RWPE2 (cell line): ENCODE measurements around the gene PUS10.
"Not testable (repeated sequence)": the region's sequence is repeated elsewhere in the genome, so short reads cannot be mapped to it uniquely, and the experiment has no call there.

Experiments
- ATAC-seq: fragments of 200-7000 bp; cut with Tn5 transposase; 3 replicates; pipeline ENCODE4 v1.9.1; 2021; ENCODE audit warnings: low read depth
- DNase-seq: peaks from one replicate; pipeline ENCODE4 v3.0.0-alpha.2; 2020; ENCODE audit warnings: low spot score
- H3K27ac ChIP-seq: fragments of 450-650 bp; 2 replicates; pipeline ENCODE4 v1.5.1; 2017; ENCODE audit warnings: mild to moderate bottlenecking; ENCODE audit not compliant: poor library complexity, severe bottlenecking
- H3K27me3 ChIP-seq: fragments of 250-450 bp; sonication (Bioruptor Pico); 2 replicates; pipeline ENCODE4 v1.5.1; 2021; ENCODE audit warnings: mild to moderate bottlenecking, moderate library complexity; ENCODE audit not compliant: insufficient read depth, poor library complexity, severe bottlenecking
- H3K36me3 ChIP-seq: fragments of 250-450 bp; sonication (Bioruptor Pico); 2 replicates; pipeline ENCODE4 v1.5.1; 2020; ENCODE audit warnings: low read depth, mild to moderate bottlenecking, moderate library complexity
- H3K4me1 ChIP-seq: fragments of 250-450 bp; sonication (Bioruptor Pico); 2 replicates; pipeline ENCODE4 v1.5.1; 2021; ENCODE audit warnings: mild to moderate bottlenecking, moderate library complexity; ENCODE audit not compliant: insufficient read depth, poor library complexity, severe bottlenecking
- H3K4me3 ChIP-seq: fragments of 250-450 bp; sonication (Bioruptor Pico); 2 replicates; pipeline ENCODE4 v1.5.1; 2021; ENCODE audit warnings: mild to moderate bottlenecking, moderate library complexity; ENCODE audit not compliant: severe bottlenecking
- H3K9me3 ChIP-seq: fragments of 250-450 bp; sonication (Bioruptor Pico); 2 replicates; pipeline ENCODE4 v1.5.1; 2021; ENCODE audit warnings: mild to moderate bottlenecking, moderate library complexity; ENCODE audit not compliant: severe bottlenecking
- CTCF ChIP-seq: fragments of 450-650 bp; IDR thresholded peaks from one replicate; pipeline ENCODE4 v1.5.1; 2017; ENCODE audit warnings: mild to moderate bottlenecking, moderate library complexity; ENCODE audit not compliant: poor library complexity, severe bottlenecking

Gene PUS10

GRCh38 chr2:60998628-60999545 lies 19.2 kb downstream of the PUS10 start:
- Histone ChIP-seq H3K4me1 (no peaks in the 10 kb centered on the region), H3K36me3 (no peaks in the 10 kb centered on the region), H3K4me3 (no peak overlapping the region), H3K27ac (no peak overlapping the region), H3K9me3 (no peaks in the 10 kb centered on the region), H3K27me3 (no peaks in the 10 kb centered on the region)
- no peak for DNase-seq
- peak; percentile 89 for TF ChIP-seq CTCF
- peak; percentile 38; the same call in 1 of the 3 replicates for ATAC-seq

DNA sequence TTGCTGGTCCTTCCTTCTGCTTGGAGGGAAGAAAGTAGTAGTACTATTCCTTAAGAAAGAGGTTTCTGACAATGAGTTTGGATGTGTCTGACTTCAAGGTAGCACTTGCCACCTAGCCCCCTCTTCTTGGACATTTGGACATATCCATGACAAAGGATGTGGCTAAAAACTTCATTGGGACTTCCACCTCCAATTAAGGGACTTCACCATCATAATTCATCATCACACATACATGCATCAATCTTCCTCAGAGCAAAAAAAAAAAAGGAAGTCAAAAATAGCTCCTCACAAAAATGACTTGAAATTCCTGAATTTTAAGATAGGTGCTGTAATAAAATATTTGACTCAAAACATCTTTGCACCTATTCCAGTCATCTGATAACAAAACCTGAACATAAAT lies 23.9 kb downstream of the PUS10 start:
- no peak for ATAC-seq
- no peak for TF ChIP-seq CTCF

DNA sequence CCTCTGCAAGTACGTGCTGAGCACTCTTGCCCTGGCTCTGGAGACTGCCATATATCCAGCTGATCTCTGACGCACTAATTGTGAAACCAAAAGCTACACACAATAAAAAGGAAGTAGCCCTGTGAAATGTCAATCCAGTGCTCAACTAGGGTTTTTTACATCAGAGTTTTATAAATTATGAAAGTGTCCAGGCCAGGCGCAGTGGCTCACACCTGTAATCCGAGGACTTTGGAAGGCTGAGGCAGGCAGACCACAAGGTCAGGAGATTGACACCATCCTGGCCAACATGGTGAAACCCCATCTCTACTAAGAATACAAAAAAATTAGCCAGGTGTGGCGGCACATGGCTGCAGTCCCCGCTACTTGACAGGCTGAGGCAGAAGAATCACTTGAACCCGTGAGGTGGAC lies 25.1 kb downstream of the PUS10 start:
- no peaks in the 10 kb centered on the region for H3K27me3 ChIP-seq
- H3K36me3 ChIP-seq = no peaks in the 10 kb centered on the region
- no peak for ATAC-seq
- no peak overlapping the region for H3K27ac ChIP-seq
- no peak for DNase-seq
- H3K4me3 ChIP-seq = no peak overlapping the region
- no peak for TF ChIP-seq CTCF
- H3K4me1 ChIP-seq = no peaks in the 10 kb centered on the region
- peaks cover 6% of the 10 kb centered on the region for H3K9me3 ChIP-seq

More for the DNA sequence above, 23.9 kb downstream of the PUS10 start:
- H3K36me3 ChIP-seq = no peaks in the 10 kb centered on the region
- H3K9me3 ChIP-seq = peaks cover 6% of the 10 kb centered on the region
- no peaks in the 10 kb centered on the region for H3K4me1 ChIP-seq
- H3K27me3 ChIP-seq = no peaks in the 10 kb centered on the region
- no peak for DNase-seq
- no peak overlapping the region for H3K4me3 ChIP-seq
- no peak overlapping the region for H3K27ac ChIP-seq

DNA sequence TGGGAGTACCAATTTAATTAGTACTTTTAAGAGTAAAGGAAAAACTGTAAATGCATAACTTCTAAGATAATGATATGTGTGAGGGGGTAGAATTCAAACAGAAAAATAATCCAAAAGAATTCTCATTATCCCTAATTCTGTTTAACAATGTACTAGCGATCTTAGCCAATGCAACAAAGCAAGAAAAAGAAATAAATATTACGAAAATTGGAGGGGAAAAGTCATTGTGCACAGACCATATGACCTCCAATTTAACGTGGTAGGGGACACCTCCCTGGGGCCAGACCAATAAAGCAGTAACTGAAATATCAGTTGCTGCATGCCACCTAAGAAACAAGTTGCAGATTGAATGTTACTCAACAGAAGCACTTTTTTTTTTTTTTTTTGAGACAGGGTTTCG lies 26.4 kb downstream of the PUS10 start:
- peaks cover 6% of the 10 kb centered on the region for H3K9me3 ChIP-seq
- H3K27me3 ChIP-seq = no peaks in the 10 kb centered on the region
- H3K27ac ChIP-seq = no peak overlapping the region
- no peak for DNase-seq
- ATAC-seq = no peak
- no peaks in the 10 kb centered on the region for H3K36me3 ChIP-seq
- H3K4me3 ChIP-seq = no peak overlapping the region
- TF ChIP-seq CTCF = no peak
- H3K4me1 ChIP-seq = no peaks in the 10 kb centered on the region

- no peak for TF ChIP-seq CTCF
- Histone ChIP-seq H3K9me3 (peaks cover 6% of the 10 kb centered on the region), H3K36me3 (no peaks in the 10 kb centered on the region), H3K27ac (no peak overlapping the region), H3K27me3 (no peaks in the 10 kb centered on the region), H3K4me3 (no peak overlapping the region), H3K4me1 (no peaks in the 10 kb centered on the region)
- DNase-seq = no peak
- ATAC-seq = no peak
These were observed 28.8 kb downstream of the PUS10 start for GRCh38 chr2:60989259-60989658.

DNA sequence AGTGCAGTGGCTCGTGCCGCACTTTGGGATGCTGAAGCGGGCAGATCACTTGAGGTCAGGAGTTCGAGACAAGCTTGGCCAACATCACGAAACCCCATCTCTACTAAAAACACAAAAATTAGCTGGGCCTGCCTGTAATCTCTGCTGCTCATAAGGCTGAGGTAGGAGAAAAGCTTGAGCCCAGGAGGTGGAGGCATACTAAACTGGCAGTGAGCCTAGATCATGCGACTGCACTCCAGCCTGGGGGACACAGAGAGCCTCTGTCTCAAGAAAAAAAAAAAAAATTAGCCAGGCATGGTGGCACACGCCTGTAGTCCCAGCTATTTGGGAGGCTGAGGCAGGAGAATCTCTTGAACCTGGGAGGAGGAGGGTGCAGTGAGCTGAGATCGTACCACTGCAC lies 30.4 kb downstream of the PUS10 start:
- H3K4me1 ChIP-seq = not testable (repeated sequence)

More for the DNA sequence above, 30.4 kb downstream of the PUS10 start:
- ATAC-seq, H3K27me3 ChIP-seq, H3K9me3 ChIP-seq, H3K27ac ChIP-seq, H3K4me3 ChIP-seq, DNase-seq, H3K36me3 ChIP-seq: not testable (repeated sequence)
